GM10847 (cell line): ENCODE results near the gene COMMD1.

Experiments
- POLR2A ChIP-seq: IDR thresholded peaks from 2 replicates; pipeline ENCODE4 v1.6.1; 2011; ENCODE audit not compliant: insufficient read length; ENCODE audit errors: extremely low read depth

COMMD1 gene

GRCh38 chr2:62071126-62071598, 165.7 kb downstream of the COMMD1 start:
- TF ChIP-seq POLR2A, result no peak

- TF ChIP-seq POLR2A, result no peak
Measured at GRCh38 chr2:62071760-62072680, 166.5 kb downstream of the COMMD1 start.

- no peak for TF ChIP-seq POLR2A
Measured at GRCh38 chr2:62074233-62074632, 168.8 kb downstream of the COMMD1 start.

GRCh38 chr2:62076980-62077638, 171.6 kb downstream of the COMMD1 start:
- no peak for TF ChIP-seq POLR2A

- no peak for TF ChIP-seq POLR2A
Measured at GRCh38 chr2:62084801-62085200, 179.3 kb downstream of the COMMD1 start.

GRCh38 chr2:62089658-62090057, 184.2 kb downstream of the COMMD1 start:
- TF ChIP-seq POLR2A, result no peak

- no peak for TF ChIP-seq POLR2A
Measured at GRCh38 chr2:62091471-62091870, 186.0 kb downstream of the COMMD1 start.

- no peak for TF ChIP-seq POLR2A
Measured at GRCh38 chr2:62099050-62099449, 193.6 kb downstream of the COMMD1 start.

- TF ChIP-seq POLR2A, result no peak
Measured at GRCh38 chr2:62099523-62100175, 194.2 kb downstream of the COMMD1 start.

- TF ChIP-seq POLR2A, result no peak
Measured at GRCh38 chr2:62101886-62102285, 196.4 kb downstream of the COMMD1 start.

GRCh38 chr2:62102402-62102920, 197.0 kb downstream of the COMMD1 start:
- no peak for TF ChIP-seq POLR2A

- TF ChIP-seq POLR2A, result no peak
Measured at GRCh38 chr2:62109554-62109953, 204.1 kb downstream of the COMMD1 start.

GRCh38 chr2:62110415-62111025, 205.0 kb downstream of the COMMD1 start:
- TF ChIP-seq POLR2A, result no peak

- TF ChIP-seq POLR2A, result no peak
Measured at GRCh38 chr2:62112179-62112578, 206.7 kb downstream of the COMMD1 start.

- TF ChIP-seq POLR2A, result no peak
Measured at GRCh38 chr2:62114564-62114963, 209.1 kb downstream of the COMMD1 start.

- no peak for TF ChIP-seq POLR2A
Measured at GRCh38 chr2:62116983-62117382, 211.5 kb downstream of the COMMD1 start.

GRCh38 chr2:62118160-62118559, 212.7 kb downstream of the COMMD1 start:
- TF ChIP-seq POLR2A, result no peak
